Right lobe of liver (tissue), 4 donors: ENCODE measurements around the gene SUGCT.

Source experiments
- CTCF ChIP-seq, 4 donors: fragments of 200-600 bp in 3 of 4; fragments of 450-650 bp in 1 of 4; IDR thresholded peaks; one replicate each; pipeline versions ENCODE4 v1.5.1 to v1.8.0; 2016 to 2022; ENCODE audit warnings: antibody characterized with exemption in 4 of 4, mild to moderate bottlenecking in 2 of 4
- POLR2A ChIP-seq: fragments of 450-650 bp; IDR thresholded peaks from one replicate; pipeline ENCODE4 v1.6.1; 2017; ENCODE audit warnings: antibody characterized with exemption, mild to moderate bottlenecking
- donor health status: DM: no; HTN: no; CAD: no.
- donor health status: DM: no; HTN: no; CAD: no.
- donor health status: DM: no; HTN: yes; CAD: no.

GRCh38 chr7:40474790-40475680, 340.2 kb downstream of the SUGCT start:
- TF ChIP-seq CTCF (IDR thresholded peaks at IDR 0.05) (no peak), POLR2A (no peak)
